ENCODE data around the gene ABAT. TPM values are rescaled to one million over a fixed set of nuclear protein-coding genes. Genes with fewer than 3 reads are reported as not detected.

The ABAT gene
- total RNA-seq, 2 experiments from 2014 or later: 5.4 to 6.0 TPM

DNA sequence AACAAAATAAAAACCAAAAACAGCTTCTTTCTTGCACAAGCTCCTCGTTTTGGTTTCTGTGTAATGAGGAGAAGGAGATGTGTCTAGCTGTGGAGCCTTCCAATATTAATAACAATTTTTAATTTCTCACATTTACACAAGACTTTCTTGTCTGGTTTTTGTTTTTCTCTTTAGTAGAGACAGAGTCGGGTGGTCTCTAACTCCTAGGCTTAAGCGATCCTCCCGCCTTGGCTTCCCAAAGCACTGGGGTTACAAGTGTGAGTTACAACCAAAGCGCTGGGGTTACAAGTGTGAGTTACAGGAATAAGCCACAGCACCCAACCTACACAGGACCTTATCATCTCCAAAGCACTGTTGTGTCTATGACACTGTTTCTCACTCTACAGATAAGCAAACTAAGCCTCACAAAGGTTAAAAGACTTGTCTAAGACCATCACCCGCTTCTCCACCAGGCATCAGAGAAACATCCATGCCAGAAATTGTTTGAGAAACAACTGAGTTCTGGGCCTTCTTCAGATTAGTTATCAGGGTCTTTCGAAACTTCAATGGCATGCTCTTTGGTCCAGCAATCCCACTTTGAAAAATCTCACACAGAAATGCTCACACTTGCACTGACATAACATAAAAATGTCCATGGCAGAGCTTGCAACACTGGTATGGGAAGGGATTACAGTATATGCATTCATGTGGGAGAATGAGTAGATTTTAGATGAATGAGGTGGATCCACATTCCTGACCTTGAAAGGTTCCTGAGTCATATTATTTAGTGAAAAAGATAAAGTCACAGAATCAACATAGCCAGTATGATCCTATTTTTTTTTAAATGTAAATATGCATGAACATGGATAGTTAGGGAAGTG lies 3.9 kb downstream of the ABAT start:
- DNase-seq (no peak), ATAC-seq (ENCODE audit: low read depth) (no peak)
- POLR2A ChIA-PET: interaction anchor here (0.5 kb wide), 1 partner anchor 236 kb away, joined by 3 read pairs; no protein-coding TSS in a partner anchor
- H3K36me3 Mint-ChIP-seq: peaks cover 5% of the 10 kb centered on the region
- H3K4me3 Mint-ChIP-seq: no peak overlapping the region
- H3K27ac Mint-ChIP-seq: no peak overlapping the region
- H3K4me1 Mint-ChIP-seq: peaks cover 11% of the 10 kb centered on the region
- peaks cover 4% of the 10 kb centered on the region for H3K9me3 Mint-ChIP-seq
- H3K27me3 Mint-ChIP-seq: peaks cover 4% of the 10 kb centered on the region

GRCh38 chr16:8679151-8679550 lies 4.7 kb downstream of the ABAT start:
- POLR2A ChIA-PET: interaction anchor here (0.7 kb wide), 1 partner anchor 329 kb away, joined by 4 read pairs; no protein-coding TSS in a partner anchor
- H3K27me3 Mint-ChIP-seq: peaks cover 4% of the 10 kb centered on the region
- peaks cover 11% of the 10 kb centered on the region for H3K4me1 Mint-ChIP-seq
- peaks cover 5% of the 10 kb centered on the region for H3K36me3 Mint-ChIP-seq
- no peak for DNase-seq
- no peak for ATAC-seq (ENCODE audit: low read depth)
- H3K9me3 Mint-ChIP-seq: peaks cover 4% of the 10 kb centered on the region
- H3K27ac Mint-ChIP-seq: no peak overlapping the region
- H3K4me3 Mint-ChIP-seq: no peak overlapping the region

DNA sequence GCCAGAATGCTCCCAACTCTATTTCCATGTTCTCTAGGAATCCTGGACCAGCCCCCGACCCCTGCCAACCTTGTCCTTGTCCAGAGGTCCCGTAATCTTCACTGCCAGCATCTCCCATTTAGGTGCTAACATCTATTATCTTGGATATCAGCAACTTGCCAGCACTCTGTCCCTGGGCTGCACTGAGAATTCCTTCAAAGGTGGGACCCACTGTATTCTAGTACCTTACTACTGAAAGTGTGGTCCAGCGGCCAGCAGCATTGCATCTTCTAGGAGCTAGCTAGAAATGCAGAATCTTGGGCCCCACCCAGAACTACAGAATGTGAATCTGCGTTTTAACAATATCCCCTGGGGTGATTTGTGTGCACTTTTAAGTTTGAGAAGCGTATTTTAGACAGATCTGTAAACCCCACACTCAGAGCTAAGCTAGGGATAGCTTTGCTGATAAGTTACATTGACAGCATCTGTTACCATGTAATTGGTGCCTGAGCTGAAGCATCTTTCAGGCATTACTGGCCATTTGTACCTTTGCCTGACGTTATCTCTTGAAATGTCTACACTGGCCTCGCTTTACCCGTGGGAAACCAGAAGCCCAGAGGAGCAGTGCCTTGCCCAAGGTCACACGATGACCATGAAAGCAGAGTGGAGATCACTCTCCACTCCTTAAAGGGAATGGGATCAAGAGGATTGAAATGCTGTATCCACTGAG lies 8.3 kb downstream of the ABAT start:
- DNase-seq (no peak), ATAC-seq (ENCODE audit: low read depth) (no peak)
- Mint-ChIP-seq H3K4me1 (no peaks in the 10 kb centered on the region), H3K27ac (no peak overlapping the region), H3K27me3 (no peaks in the 10 kb centered on the region), H3K36me3 (peaks cover 5% of the 10 kb centered on the region), H3K4me3 (no peak overlapping the region), H3K9me3 (peaks cover 4% of the 10 kb centered on the region)
- POLR2A ChIA-PET: no interaction called here

DNA sequence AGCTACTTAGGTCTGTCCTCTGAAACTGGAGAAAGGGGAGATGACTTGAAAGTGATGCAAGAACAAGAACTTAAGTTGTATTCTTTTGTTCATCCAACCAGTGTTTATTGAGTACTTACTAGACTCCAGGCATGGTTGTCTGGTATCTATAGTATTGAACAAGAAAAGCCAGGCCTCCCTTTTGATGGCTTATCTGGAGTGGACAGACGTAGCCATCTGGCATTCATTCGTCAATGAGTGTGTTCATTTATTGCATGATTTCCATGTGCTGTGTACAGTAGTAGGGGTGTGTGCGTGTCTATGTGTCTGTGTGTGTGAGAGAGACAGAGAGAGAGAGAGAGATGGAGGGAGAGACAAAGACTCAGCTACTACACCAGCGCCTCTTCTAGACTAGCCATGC lies 9.2 kb downstream of the ABAT start:
- DNase-seq: no peak
- Mint-ChIP-seq H3K27me3 (no peaks in the 10 kb centered on the region), H3K9me3 (peaks cover 4% of the 10 kb centered on the region), H3K4me1 (no peaks in the 10 kb centered on the region), H3K36me3 (peaks cover 5% of the 10 kb centered on the region), H3K4me3 (no peak overlapping the region), H3K27ac (no peak overlapping the region)
- POLR2A ChIA-PET: no interaction called here
- no peak for ATAC-seq (ENCODE audit: low read depth)

GRCh38 chr16:8685617-8686016 lies 11.2 kb downstream of the ABAT start:
- DNase-seq: no peak
- Mint-ChIP-seq H3K27me3 (no peaks in the 10 kb centered on the region), H3K4me1 (no peaks in the 10 kb centered on the region), H3K27ac (no peak overlapping the region), H3K36me3 (peaks cover 8% of the 10 kb centered on the region), H3K9me3 (peaks cover 12% of the 10 kb centered on the region), H3K4me3 (no peak overlapping the region)
- POLR2A ChIA-PET: no interaction called here
- no peak for ATAC-seq (ENCODE audit: low read depth)

DNA sequence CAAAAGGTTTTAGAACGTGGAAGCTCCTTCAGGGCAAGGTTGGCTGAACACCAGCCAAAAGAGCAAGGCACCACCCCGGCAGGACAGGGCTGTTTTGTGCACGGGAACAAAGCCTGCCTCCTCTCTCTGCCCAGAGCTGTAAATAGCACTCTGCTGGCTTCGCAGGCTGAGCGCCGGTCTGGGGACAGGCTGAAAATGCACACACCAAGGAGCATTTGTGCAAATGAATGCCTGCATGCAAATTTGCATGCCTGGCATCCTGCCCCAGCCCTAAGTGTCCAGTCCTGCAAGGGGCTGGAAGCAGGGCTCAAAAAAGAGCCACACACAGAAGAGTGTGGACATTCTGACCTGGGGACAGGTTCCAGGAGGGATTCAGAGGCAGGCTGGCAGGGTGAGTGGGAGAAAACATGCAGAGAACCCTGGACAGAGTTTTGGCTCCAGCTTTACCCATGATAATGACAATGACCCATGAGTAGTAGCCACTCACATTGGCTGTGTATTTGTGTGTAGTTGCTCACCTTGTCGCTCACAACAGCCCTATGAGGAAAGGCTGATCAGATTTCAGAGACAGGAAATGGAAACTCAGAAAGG lies 11.7 kb downstream of the ABAT start:
- no peaks in the 10 kb centered on the region for H3K4me1 Mint-ChIP-seq
- no peaks in the 10 kb centered on the region for H3K27me3 Mint-ChIP-seq
- no peak for DNase-seq
- H3K27ac Mint-ChIP-seq: no peak overlapping the region
- H3K4me3 Mint-ChIP-seq: no peak overlapping the region
- no peak for ATAC-seq (ENCODE audit: low read depth)
- peaks cover 8% of the 10 kb centered on the region for H3K36me3 Mint-ChIP-seq
- POLR2A ChIA-PET: no interaction called here
- H3K9me3 Mint-ChIP-seq: peaks cover 14% of the 10 kb centered on the region

- no peak overlapping the region for H3K27ac Mint-ChIP-seq
- no peaks in the 10 kb centered on the region for H3K4me1 Mint-ChIP-seq
These were observed 12.5 kb downstream of the ABAT start for GRCh38 chr16:8686879-8687278.

GRCh38 chr16:8689686-8690085 lies 15.3 kb downstream of the ABAT start:
- POLR2A ChIA-PET: no interaction called here
- H3K4me1 Mint-ChIP-seq: no peaks in the 10 kb centered on the region
- no peaks in the 10 kb centered on the region for H3K27me3 Mint-ChIP-seq
- DNase-seq (no peak), ATAC-seq (ENCODE audit: low read depth) (no peak)
- peaks cover 14% of the 10 kb centered on the region for H3K9me3 Mint-ChIP-seq
- no peak overlapping the region for H3K27ac Mint-ChIP-seq
- H3K36me3 Mint-ChIP-seq: peaks cover 8% of the 10 kb centered on the region
- no peak overlapping the region for H3K4me3 Mint-ChIP-seq

More at GRCh38 chr16:8686879-8687278, 12.5 kb downstream of the ABAT start:
- POLR2A ChIA-PET: no interaction called here
- H3K27me3 Mint-ChIP-seq: no peaks in the 10 kb centered on the region
- peaks cover 14% of the 10 kb centered on the region for H3K9me3 Mint-ChIP-seq
- H3K36me3 Mint-ChIP-seq: peaks cover 8% of the 10 kb centered on the region
- ATAC-seq (ENCODE audit: low read depth) (no peak), DNase-seq (no peak)
- H3K4me3 Mint-ChIP-seq: no peak overlapping the region

DNA sequence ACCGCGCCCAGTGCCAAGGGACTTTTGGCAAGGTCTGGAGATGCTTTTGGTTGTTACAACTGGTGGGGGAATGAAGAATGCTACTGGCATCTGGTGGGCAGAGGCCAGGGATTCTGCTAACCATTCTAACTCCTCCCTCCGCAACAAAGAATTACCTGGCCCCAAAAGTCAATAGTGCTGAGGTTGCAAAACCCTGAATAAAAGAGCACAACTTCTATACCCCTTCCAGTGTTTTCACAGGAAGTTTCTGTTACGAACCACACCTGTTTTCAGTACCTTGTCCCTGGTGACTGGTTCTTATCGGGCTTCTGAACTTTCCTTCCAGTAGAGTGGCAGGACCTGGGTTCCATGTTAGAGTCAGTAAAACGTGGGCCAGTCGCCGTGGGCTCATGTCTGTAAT lies 17.3 kb downstream of the ABAT start:
- Mint-ChIP-seq H3K27me3 (no peaks in the 10 kb centered on the region), H3K4me3 (no peak overlapping the region), H3K9me3 (peaks cover 14% of the 10 kb centered on the region), H3K27ac (no peak overlapping the region), H3K36me3 (peaks cover 8% of the 10 kb centered on the region), H3K4me1 (no peaks in the 10 kb centered on the region)
- no peak for ATAC-seq (ENCODE audit: low read depth)
- POLR2A ChIA-PET: no interaction called here
- DNase-seq: no peak

- Mint-ChIP-seq H3K9me3 (peaks cover 4% of the 10 kb centered on the region), H3K4me3 (no peak overlapping the region), H3K27ac (no peak overlapping the region), H3K36me3 (no peaks in the 10 kb centered on the region), H3K27me3 (no peaks in the 10 kb centered on the region), H3K4me1 (no peaks in the 10 kb centered on the region)
- DNase-seq (no peak), ATAC-seq (ENCODE audit: low read depth) (no peak)
- POLR2A ChIA-PET: no interaction called here
These were observed 20.6 kb downstream of the ABAT start for GRCh38 chr16:8694795-8695728.

DNA sequence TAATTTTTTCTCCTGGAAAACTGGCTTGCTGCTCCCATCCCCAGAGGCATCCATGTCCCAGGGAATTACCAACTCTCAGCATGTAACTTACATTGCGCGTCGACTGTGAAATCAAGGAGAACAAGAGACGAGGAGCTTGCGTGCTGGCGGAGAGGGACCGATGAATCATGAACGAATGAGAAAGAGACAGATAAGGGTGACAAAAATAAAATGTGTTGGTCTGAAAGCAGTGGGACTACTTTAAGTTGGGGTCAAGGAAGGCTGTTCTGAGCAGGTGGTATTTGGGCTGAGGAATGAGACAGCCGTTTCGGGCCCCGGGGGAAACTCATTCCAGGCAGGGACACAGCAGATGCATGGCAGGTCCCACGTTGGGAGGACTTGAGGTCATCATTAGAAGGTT lies 22.5 kb downstream of the ABAT start:
- H3K27me3 Mint-ChIP-seq: no peaks in the 10 kb centered on the region
- no peak overlapping the region for H3K27ac Mint-ChIP-seq
- no peaks in the 10 kb centered on the region for H3K4me1 Mint-ChIP-seq
- POLR2A ChIA-PET: no interaction called here
- no peak for ATAC-seq (ENCODE audit: low read depth)
- H3K4me3 Mint-ChIP-seq: no peak overlapping the region
- no peak for DNase-seq
- no peaks in the 10 kb centered on the region for H3K36me3 Mint-ChIP-seq
- H3K9me3 Mint-ChIP-seq: no peaks in the 10 kb centered on the region

DNA sequence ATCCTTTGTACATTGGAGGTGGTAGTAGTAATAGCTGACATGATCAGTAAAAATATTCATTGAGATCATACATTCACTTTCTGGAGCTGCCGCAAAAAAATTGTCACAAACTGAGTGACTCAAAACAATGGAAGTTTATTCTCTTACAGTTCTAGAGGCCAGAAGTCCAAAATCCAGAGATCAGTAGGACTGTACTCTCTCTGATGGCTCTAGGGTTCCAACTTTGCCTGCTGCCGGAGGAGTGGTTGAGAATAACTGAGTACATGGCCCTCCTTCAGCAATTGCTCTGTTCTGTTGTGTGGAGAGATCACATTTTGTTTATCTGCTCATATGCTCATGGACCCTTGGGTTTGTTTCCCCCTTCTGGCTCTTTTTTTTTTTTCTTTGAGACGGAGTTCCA lies 23.5 kb downstream of the ABAT start:
- POLR2A ChIA-PET: no interaction called here
- Mint-ChIP-seq H3K4me3 (no peak overlapping the region), H3K27me3 (no peaks in the 10 kb centered on the region), H3K27ac (no peak overlapping the region), H3K36me3 (no peaks in the 10 kb centered on the region), H3K9me3 (no peaks in the 10 kb centered on the region), H3K4me1 (no peaks in the 10 kb centered on the region)
- ATAC-seq (ENCODE audit: low read depth) (no peak), DNase-seq (no peak)

GRCh38 chr16:8703693-8704092 lies 29.3 kb downstream of the ABAT start:
- no peaks in the 10 kb centered on the region for H3K4me1 Mint-ChIP-seq
- no peak overlapping the region for H3K27ac Mint-ChIP-seq
- POLR2A ChIA-PET: no interaction called here
- H3K36me3 Mint-ChIP-seq: no peaks in the 10 kb centered on the region
- H3K9me3 Mint-ChIP-seq: no peaks in the 10 kb centered on the region
- DNase-seq (no peak), ATAC-seq (ENCODE audit: low read depth) (no peak)
- H3K27me3 Mint-ChIP-seq: no peaks in the 10 kb centered on the region
- no peak overlapping the region for H3K4me3 Mint-ChIP-seq
